H9 (cell line): ENCODE measurements around the gene ZNF644. TPM values are rescaled to one million over a fixed set of nuclear protein-coding genes. Genes with fewer than 3 reads are reported as not detected.

Source experiments
- DNase-seq: peaks from one replicate; pipeline ENCODE4 v3.0.0-alpha.2; 2017
- H2AFZ ChIP-seq: one replicate; pipeline ENCODE4 v1.6.1; 2013; ENCODE audit warnings: mild to moderate bottlenecking, low read length, control low read depth, moderate library complexity
- H2AK5ac ChIP-seq: 2 replicates; pipeline ENCODE4 v1.6.1; 2013; ENCODE audit warnings: low read length, control low read depth, mixed read lengths; ENCODE audit not compliant: insufficient read length
- H2BK120ac ChIP-seq: one replicate; pipeline ENCODE4 v1.6.1; 2013; ENCODE audit warnings: low read depth, mild to moderate bottlenecking, low read length, control low read depth, inconsistent platforms; ENCODE audit not compliant: poor library complexity, severe bottlenecking
- H2BK12ac ChIP-seq: 2 replicates; pipeline ENCODE4 v1.6.1; 2013; ENCODE audit warnings: low read length, control low read depth, mixed read lengths, low read depth; ENCODE audit not compliant: insufficient read length
- H2BK15ac ChIP-seq: 2 replicates; pipeline ENCODE4 v1.6.1; 2013; ENCODE audit warnings: low read depth, low read length, control low read depth
- H2BK20ac ChIP-seq: one replicate; pipeline ENCODE4 v1.6.1; 2013; ENCODE audit warnings: low read depth, mild to moderate bottlenecking, low read length, control low read depth, inconsistent platforms; ENCODE audit not compliant: poor library complexity, severe bottlenecking
- H2BK5ac ChIP-seq: 2 replicates; pipeline ENCODE4 v1.6.1; 2013; ENCODE audit warnings: low read length, control low read depth, mixed read lengths; ENCODE audit not compliant: insufficient read length
- H3K14ac ChIP-seq: 2 replicates; pipeline ENCODE4 v1.6.1; 2013; ENCODE audit warnings: low read length, control low read depth; ENCODE audit not compliant: insufficient read depth
- H3K18ac ChIP-seq: 2 replicates; pipeline ENCODE4 v1.6.1; 2013; ENCODE audit warnings: low read depth, mild to moderate bottlenecking, mixed read lengths, low read length, control low read depth; ENCODE audit not compliant: insufficient read length
- H3K23ac ChIP-seq: 2 replicates; pipeline ENCODE4 v1.6.1; 2013; ENCODE audit warnings: low read length, control low read depth, mixed read lengths, low read depth; ENCODE audit not compliant: insufficient read length
- H3K23me2 ChIP-seq: 2 replicates; pipeline ENCODE4 v1.6.1; 2013; ENCODE audit warnings: low read depth, mild to moderate bottlenecking, mixed read lengths, low read length, control low read depth; ENCODE audit not compliant: insufficient read length, poor library complexity, severe bottlenecking
- H3K27ac ChIP-seq: 2 replicates; pipeline ENCODE4 v1.5.1; 2013; ENCODE audit warnings: low read length, control low read depth, mixed read lengths, low read depth; ENCODE audit not compliant: insufficient read length
- H3K27me3 ChIP-seq: 2 replicates; pipeline ENCODE4 v1.6.1; 2013; ENCODE audit warnings: low read length, control low read depth, inconsistent platforms; ENCODE audit not compliant: insufficient read depth
- H3K4ac ChIP-seq: 2 replicates; pipeline ENCODE4 v1.6.1; 2013; ENCODE audit warnings: low read depth, mild to moderate bottlenecking, control low read depth, inconsistent platforms, low read length, moderate library complexity
- H3K4me1 ChIP-seq: 2 replicates; pipeline ENCODE4 v1.6.1; 2013; ENCODE audit warnings: low read length, control low read depth, inconsistent platforms; ENCODE audit not compliant: insufficient read depth
- H3K4me2 ChIP-seq: 2 replicates; pipeline ENCODE4 v1.6.1; 2013; ENCODE audit warnings: low read length, control low read depth, mixed read lengths; ENCODE audit not compliant: insufficient read length, insufficient read depth
- H3K56ac ChIP-seq: 2 replicates; pipeline ENCODE4 v1.6.1; 2013; ENCODE audit warnings: low read depth, mild to moderate bottlenecking, mixed read lengths, low read length, control low read depth; ENCODE audit not compliant: insufficient read length
- H3K79me1 ChIP-seq: 2 replicates; pipeline ENCODE4 v1.6.1; 2013; ENCODE audit warnings: low read depth, mild to moderate bottlenecking, moderate library complexity, low read length, control low read depth, inconsistent platforms; ENCODE audit not compliant: insufficient read depth, poor library complexity, severe bottlenecking
- H3K79me2 ChIP-seq: 2 replicates; pipeline ENCODE4 v1.6.1; 2013; ENCODE audit warnings: low read length, control low read depth, inconsistent platforms; ENCODE audit not compliant: insufficient read depth
- H3K9ac ChIP-seq: 2 replicates; pipeline ENCODE4 v1.6.1; 2013; ENCODE audit warnings: low read length, control low read depth, mixed read lengths; ENCODE audit not compliant: insufficient read length; ENCODE audit errors: extremely low read depth
- H3K9me3 ChIP-seq: one replicate; pipeline ENCODE4 v1.6.1; 2013; ENCODE audit warnings: low read depth, low read length, inconsistent platforms; ENCODE audit not compliant: control insufficient read depth
- H3T11ph ChIP-seq: one replicate; pipeline ENCODE4 v1.6.1; 2013; ENCODE audit warnings: mild to moderate bottlenecking, low read length, control low read depth, inconsistent platforms
- H4K20me1 ChIP-seq: one replicate; pipeline ENCODE4 v1.6.1; 2013; ENCODE audit not compliant: control insufficient read depth, insufficient read length, insufficient read depth
- H4K5ac ChIP-seq: 2 replicates; pipeline ENCODE4 v1.6.1; 2013; ENCODE audit warnings: low read depth, mild to moderate bottlenecking, mixed read lengths, low read length, control low read depth; ENCODE audit not compliant: insufficient read length
- H4K8ac ChIP-seq: replicated peaks from 2 replicates; pipeline ENCODE4 v1.6.1; 2013; ENCODE audit warnings: low read length, control low read depth, mixed read lengths, low read depth; ENCODE audit not compliant: insufficient read length
- H4K91ac ChIP-seq: 2 replicates; pipeline ENCODE4 v1.6.1; 2013; ENCODE audit warnings: low read depth, mild to moderate bottlenecking, moderate library complexity, mixed read lengths, low read length, control low read depth; ENCODE audit not compliant: insufficient read length
- H3K27ac Mint-ChIP-seq, 3 experiments: 2 replicates in 2 of 3; 3 replicates in 1 of 3; pipeline ENCODE4 v1.8.0; 2020 to 2021; ENCODE audit warnings: mixed read lengths in 3 of 3, mild to moderate bottlenecking in 1 of 3, moderate library complexity in 1 of 3
- H3K27me3 Mint-ChIP-seq: 2 replicates; pipeline ENCODE4 v1.8.0; 2021; ENCODE audit warnings: low read depth, mild to moderate bottlenecking, moderate library complexity, mixed read lengths
- H3K36me3 Mint-ChIP-seq, 3 experiments: 2 replicates in 2 of 3; 3 replicates in 1 of 3; pipeline ENCODE4 v1.8.0; 2020 to 2021; ENCODE audit warnings: low read depth in 3 of 3, mixed read lengths in 3 of 3; ENCODE audit not compliant: insufficient read depth in 1 of 3
- H3K4me1 Mint-ChIP-seq, 2 experiments: 2 replicates each; pipeline ENCODE4 v1.8.0; 2020; ENCODE audit warnings: mixed read lengths in 2 of 2
- H3K4me3 Mint-ChIP-seq, 2 experiments: 2 replicates in 1 of 2; 3 replicates in 1 of 2; pipeline ENCODE4 v1.8.0; 2020 to 2021; ENCODE audit warnings: mild to moderate bottlenecking in 2 of 2, mixed read lengths in 2 of 2, moderate library complexity in 1 of 2
- H3K9me3 Mint-ChIP-seq, 2 experiments: 2 replicates in 1 of 2; 3 replicates in 1 of 2; pipeline ENCODE4 v1.8.0; 2020; ENCODE audit warnings: mild to moderate bottlenecking in 2 of 2, mixed read lengths in 2 of 2, moderate library complexity in 1 of 2
- CTCF ChIP-seq: fragments of 200-600 bp; sonication (generic); conservative IDR thresholded peaks from 3 replicates; pipeline ENCODE4 v1.8.0; 2021; ENCODE audit warnings: antibody characterized with exemption, mild to moderate bottlenecking
- WGBS: extraction: QIAGEN DNeasy Blood & Tissue Kit; methylation state at CpG from one replicate; pipeline ENCODE4 v1.1.7; 2013; ENCODE audit warnings: missing lambda C conversion rate, low lambda C conversion rate, mixed read lengths; ENCODE audit not compliant: insufficient read length; ENCODE audit errors: extremely low coverage; 5-methylcytosine and 5-hydroxymethylcytosine counted together
- total RNA-seq: library from RNA; stranded (reverse); gene quantifications from 2 replicates; pipeline ENCODE4 v1.2.1, GENCODE V29; 2021

Gene ZNF644
- total RNA-seq, 1 experiment from 2014 or later: 78.9 TPM

- H2AK5ac ChIP-seq: no peak overlapping the region
- no peak overlapping the region for H2BK120ac ChIP-seq
- H4K20me1 ChIP-seq: no peaks in the 10 kb centered on the region
- no peak overlapping the region for H3K27ac Mint-ChIP-seq
- no peak overlapping the region for H3K4me2 ChIP-seq
- no peaks in the 10 kb centered on the region for H3K27me3 ChIP-seq
- H3K27me3 Mint-ChIP-seq: no peaks in the 10 kb centered on the region
- H3K56ac ChIP-seq: no peak overlapping the region
- H3K23ac ChIP-seq: no peak overlapping the region
- H3K36me3 Mint-ChIP-seq: peaks cover 0 to 24% (median 19%) of the 10 kb centered on the region in 3 experiments; a peak in 5 of 7 replicates
- no peak overlapping the region for H4K91ac ChIP-seq
- no peak overlapping the region for H3K27ac ChIP-seq
- no peak for TF ChIP-seq CTCF
- H2AFZ ChIP-seq: no peak overlapping the region
- DNase-seq: no peak
- no peaks in the 10 kb centered on the region for H3K9me3 ChIP-seq
- no peak overlapping the region for H3K4ac ChIP-seq
- no peaks in the 10 kb centered on the region for H3K4me1 Mint-ChIP-seq
- H2BK5ac ChIP-seq: no peak overlapping the region
- H3K79me2 ChIP-seq: no peaks in the 10 kb centered on the region; the same call in 1 of the 2 replicates
- no peak overlapping the region for H4K5ac ChIP-seq
- no peak overlapping the region for H3K9ac ChIP-seq
- no peak overlapping the region for H2BK12ac ChIP-seq
- no peak overlapping the region for H3K4me3 Mint-ChIP-seq
- no peak overlapping the region for H4K8ac ChIP-seq
- no peak overlapping the region for H3T11ph ChIP-seq
- H3K79me1 ChIP-seq: no peaks in the 10 kb centered on the region
- H3K9me3 Mint-ChIP-seq: no peaks in the 10 kb centered on the region
- H2BK20ac ChIP-seq: no peak overlapping the region
- H3K23me2 ChIP-seq: no peaks in the 10 kb centered on the region
- no peak overlapping the region for H3K18ac ChIP-seq
- no peaks in the 10 kb centered on the region for H3K4me1 ChIP-seq
- H3K14ac ChIP-seq: no peak overlapping the region
- no peak overlapping the region for H2BK15ac ChIP-seq
- WGBS: no CpG with 5 or more reads among the region's 1 CpG
These were observed 110.5 kb downstream of the ZNF644 start for GRCh38 chr1:90911353-90911752.
